H1 (cell line): ENCODE results near the gene USPL1. TPM values are rescaled to one million over a fixed set of nuclear protein-coding genes. Genes with fewer than 3 reads are reported as not detected.

Source experiments
- FOSL1 ChIP-seq: IDR thresholded peaks from 2 replicates; pipeline ENCODE4 v1.6.1; 2011; ENCODE audit warnings: mild to moderate bottlenecking, low read depth, low read length, moderate library complexity; ENCODE audit not compliant: insufficient read depth
- NRF1 ChIP-seq: IDR thresholded peaks from 2 replicates; pipeline ENCODE4 v1.6.1; 2011; ENCODE audit warnings: mild to moderate bottlenecking, low read depth, low read length, improper control_type of control experiment
- polyA plus RNA-seq, 7 experiments: library from polyadenylated mRNA; depleted of rRNA in 3 of 7; stranded (reverse) in 5 of 7; unstranded in 2 of 7; fragments of >200 nt in 5 of 7; fragments of 200-250 nt in 2 of 7; gene quantifications; 1 replicate in 5 of 7; 2 replicates in 1 of 7; 4 replicates in 1 of 7; pipeline versions ENCODE4 v1.2.1 to v1.2.3, GENCODE V29; 2011 to 2013; ENCODE audit warnings: missing spikeins in 2 of 7, mixed read lengths in 2 of 7
- total RNA-seq: library from RNA; stranded (reverse); fragmentation: NEBNext Ultra II Directional; extraction: Animal tissue kit (Norgen Biotek cat#: 25700); gene quantifications from 2 replicates; pipeline ENCODE4 v1.2.1, GENCODE V29; 2021

USPL1 gene
- total and polyA plus RNA-seq, 2 of the 8 experiments (the other 6 are each of a cell fraction or from before 2014, with no cell fraction given): 6.3 to 17.1 TPM

- TF ChIP-seq NRF1 (no peak), FOSL1 (no peak)
- TF ChIP-seq, all 59 proteins: peak for 0
Measured at GRCh38 chr13:30689752-30690151, 72.0 kb downstream of the USPL1 start (continued).
